ENCODE measurements around the gene ATP8B4. TPM values are rescaled to one million over a fixed set of nuclear protein-coding genes. Genes with fewer than 3 reads are reported as not detected.

Gene ATP8B4
- total and polyA plus RNA-seq, 8 donors: 2.1 to 8.1 (median 2.9) TPM

DNA sequence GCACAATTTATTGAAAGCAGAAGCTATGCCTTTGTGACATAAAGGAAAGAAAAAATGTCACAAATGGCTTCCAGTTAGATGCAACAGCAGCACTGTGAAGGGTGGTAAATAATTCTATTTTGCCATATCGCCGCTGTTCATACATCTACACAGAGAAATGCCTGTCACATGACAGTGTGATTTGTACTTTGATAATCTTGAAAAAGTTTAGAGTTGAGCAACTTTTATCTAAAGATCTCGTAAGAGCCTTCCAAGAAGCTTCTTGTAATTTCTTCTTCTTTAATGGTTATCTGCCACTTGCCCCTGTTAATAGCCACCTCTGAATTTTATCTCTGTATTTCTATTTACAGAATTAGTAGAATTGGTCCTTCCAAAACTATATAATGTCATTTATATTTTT, 192.3 kb downstream of the ATP8B4 start:
- Histone ChIP-seq H3K9me3 (no peaks in the 10 kb centered on the region), H3K4me1 (no peaks in the 10 kb centered on the region), H3K27me3 (no peaks in the 10 kb centered on the region), H3K36me3 (no peaks in the 10 kb centered on the region), H3K4me3 (no peak overlapping the region), H3K27ac (no peak overlapping the region)
- no peak for ATAC-seq
- intact Hi-C loops (cut with DNase I): no loop called here
- DNase-seq: no peak
- TF ChIP-seq, protein P1, sequence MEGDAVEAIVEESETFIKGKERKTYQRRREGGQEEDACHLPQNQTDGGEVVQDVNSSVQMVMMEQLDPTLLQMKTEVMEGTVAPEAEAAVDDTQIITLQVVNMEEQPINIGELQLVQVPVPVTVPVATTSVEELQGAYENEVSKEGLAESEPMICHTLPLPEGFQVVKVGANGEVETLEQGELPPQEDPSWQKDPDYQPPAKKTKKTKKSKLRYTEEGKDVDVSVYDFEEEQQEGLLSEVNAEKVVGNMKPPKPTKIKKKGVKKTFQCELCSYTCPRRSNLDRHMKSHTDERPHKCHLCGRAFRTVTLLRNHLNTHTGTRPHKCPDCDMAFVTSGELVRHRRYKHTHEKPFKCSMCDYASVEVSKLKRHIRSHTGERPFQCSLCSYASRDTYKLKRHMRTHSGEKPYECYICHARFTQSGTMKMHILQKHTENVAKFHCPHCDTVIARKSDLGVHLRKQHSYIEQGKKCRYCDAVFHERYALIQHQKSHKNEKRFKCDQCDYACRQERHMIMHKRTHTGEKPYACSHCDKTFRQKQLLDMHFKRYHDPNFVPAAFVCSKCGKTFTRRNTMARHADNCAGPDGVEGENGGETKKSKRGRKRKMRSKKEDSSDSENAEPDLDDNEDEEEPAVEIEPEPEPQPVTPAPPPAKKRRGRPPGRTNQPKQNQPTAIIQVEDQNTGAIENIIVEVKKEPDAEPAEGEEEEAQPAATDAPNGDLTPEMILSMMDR (IDR thresholded peaks at IDR 0.05): no peak

DNA sequence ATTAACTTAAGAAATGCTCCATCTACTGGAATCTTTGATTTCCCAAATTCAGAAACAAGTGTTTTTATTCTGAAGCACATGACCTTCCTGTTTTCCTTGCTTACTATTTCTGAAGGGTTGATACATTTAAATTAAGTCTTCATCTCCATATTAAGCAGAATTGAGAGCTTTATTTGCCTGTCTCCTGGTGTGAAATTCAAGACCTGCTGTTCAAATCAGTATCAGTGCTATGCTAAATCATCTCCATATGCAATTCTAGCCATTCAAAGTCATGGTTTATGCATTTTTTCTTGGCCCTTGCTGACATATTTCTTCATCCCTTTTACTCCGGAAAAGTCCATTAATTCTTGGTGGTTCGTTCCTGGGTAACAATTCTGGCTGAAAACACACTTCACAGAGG, 195.4 kb downstream of the ATP8B4 start:
- ATAC-seq: no peak
- no peak overlapping the region for H3K27ac ChIP-seq
- no peak for DNase-seq
- no peaks in the 10 kb centered on the region for H3K9me3 ChIP-seq
- H3K4me1 ChIP-seq: no peaks in the 10 kb centered on the region
- no peak overlapping the region for H3K4me3 ChIP-seq
- no peaks in the 10 kb centered on the region for H3K36me3 ChIP-seq
- TF ChIP-seq, protein P1 (IDR thresholded peaks at IDR 0.05): no peak
- intact Hi-C loops (cut with DNase I): no loop called here
- no peaks in the 10 kb centered on the region for H3K27me3 ChIP-seq

DNA sequence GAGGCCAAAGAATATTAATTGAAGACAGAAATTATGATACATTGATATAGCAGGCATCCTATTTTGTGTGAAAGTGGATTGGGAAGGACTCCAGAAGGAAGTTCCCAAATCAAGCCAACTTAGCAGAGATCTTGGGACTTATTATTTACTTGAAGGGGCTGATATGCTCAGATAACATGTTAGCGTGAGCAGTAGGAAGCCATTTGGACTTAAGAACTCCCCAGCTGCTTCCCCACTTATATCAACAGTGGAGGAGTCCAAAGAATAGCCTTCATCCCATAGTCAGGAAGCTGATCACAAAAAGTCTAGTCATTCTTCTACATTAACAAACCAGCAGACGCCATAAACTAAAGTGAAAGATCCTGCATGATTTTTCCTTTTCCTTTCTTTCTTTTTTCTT, 200.0 kb downstream of the ATP8B4 start:
- TF ChIP-seq, protein P1 (IDR thresholded peaks at IDR 0.05): no peak
- H3K4me1 ChIP-seq: no peaks in the 10 kb centered on the region
- ATAC-seq (no peak), DNase-seq (no peak)
- H3K9me3 ChIP-seq: no peaks in the 10 kb centered on the region
- H3K4me3 ChIP-seq: no peak overlapping the region
- intact Hi-C loops (cut with DNase I): no loop called here
- H3K36me3 ChIP-seq: no peaks in the 10 kb centered on the region
- H3K27me3 ChIP-seq: no peaks in the 10 kb centered on the region
- no peak overlapping the region for H3K27ac ChIP-seq

DNA sequence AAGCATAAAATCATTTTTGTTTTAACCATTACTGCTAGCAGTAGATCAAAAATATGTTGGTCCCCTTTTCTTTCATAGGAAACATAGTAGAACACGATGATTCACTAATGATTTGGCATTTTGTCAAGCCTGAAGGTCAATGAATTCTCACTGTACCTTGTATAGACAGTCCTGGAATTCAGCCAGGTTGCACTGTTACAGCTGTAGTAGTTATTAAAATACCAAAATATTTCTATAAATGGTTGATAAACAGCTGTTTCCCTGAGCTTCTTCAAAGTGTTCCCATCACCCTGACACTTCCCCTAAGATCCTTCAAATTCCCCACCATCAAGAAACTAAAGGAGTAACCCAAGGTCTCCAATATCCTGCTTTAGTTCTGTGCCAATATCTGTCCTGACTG, 200.9 kb downstream of the ATP8B4 start:
- no peaks in the 10 kb centered on the region for H3K36me3 ChIP-seq
- TF ChIP-seq, protein P1 (IDR thresholded peaks at IDR 0.05): no peak
- ATAC-seq: no peak
- no peaks in the 10 kb centered on the region for H3K27me3 ChIP-seq
- H3K4me1 ChIP-seq: no peaks in the 10 kb centered on the region
- H3K4me3 ChIP-seq: no peak overlapping the region
- no peak for DNase-seq
- intact Hi-C loops (cut with DNase I): no loop called here
- no peak overlapping the region for H3K27ac ChIP-seq
- no peaks in the 10 kb centered on the region for H3K9me3 ChIP-seq

DNA sequence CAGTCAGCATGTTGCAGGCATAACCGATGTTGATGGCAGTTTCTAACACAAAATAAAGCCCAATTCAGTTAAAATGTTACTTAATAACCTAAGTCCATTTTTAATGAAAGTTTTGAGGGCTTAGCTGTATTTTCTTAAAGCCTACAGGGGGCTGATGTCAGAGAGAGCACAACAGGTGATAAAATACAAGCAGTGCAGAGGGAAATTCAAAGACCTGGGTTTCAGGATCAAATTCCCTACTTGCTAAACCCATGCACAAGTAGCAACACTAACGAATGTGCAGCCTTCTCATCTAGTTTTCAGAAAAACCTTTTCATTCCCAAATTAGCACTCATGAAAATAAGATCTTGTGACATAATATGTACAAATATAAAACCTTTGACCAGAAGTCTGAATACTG, 202.0 kb downstream of the ATP8B4 start:
- no peak overlapping the region for H3K4me3 ChIP-seq
- DNase-seq: no peak
- no peaks in the 10 kb centered on the region for H3K4me1 ChIP-seq
- no peaks in the 10 kb centered on the region for H3K9me3 ChIP-seq
- intact Hi-C loops (cut with DNase I): no loop called here
- ATAC-seq: no peak
- H3K36me3 ChIP-seq: no peaks in the 10 kb centered on the region
- TF ChIP-seq, protein P1 (IDR thresholded peaks at IDR 0.05): no peak
- no peak overlapping the region for H3K27ac ChIP-seq
- H3K27me3 ChIP-seq: no peaks in the 10 kb centered on the region

Data from left lung (tissue), 10 donors.